ENCODE measurements around the gene ATOX1.

GRCh38 chr5:151722546-151722945 lies 35.9 kb downstream of the ATOX1 start:
- TF ChIP-seq POLR2A (IDR thresholded peaks at IDR 0.05): no peak
- no peak for TF ChIP-seq CTCF (IDR thresholded peaks at IDR 0.05)
